DMS53 (cell line): ENCODE measurements around the gene UBAP1.
A peak's percentile ranks its signal among the peaks of the same experiment; 100 is the strongest.

Source experiments
- DNase-seq: peaks from one replicate; lab custom pipeline; 2025; lab: John Stamatoyannopoulos, UW

UBAP1 gene

DNA sequence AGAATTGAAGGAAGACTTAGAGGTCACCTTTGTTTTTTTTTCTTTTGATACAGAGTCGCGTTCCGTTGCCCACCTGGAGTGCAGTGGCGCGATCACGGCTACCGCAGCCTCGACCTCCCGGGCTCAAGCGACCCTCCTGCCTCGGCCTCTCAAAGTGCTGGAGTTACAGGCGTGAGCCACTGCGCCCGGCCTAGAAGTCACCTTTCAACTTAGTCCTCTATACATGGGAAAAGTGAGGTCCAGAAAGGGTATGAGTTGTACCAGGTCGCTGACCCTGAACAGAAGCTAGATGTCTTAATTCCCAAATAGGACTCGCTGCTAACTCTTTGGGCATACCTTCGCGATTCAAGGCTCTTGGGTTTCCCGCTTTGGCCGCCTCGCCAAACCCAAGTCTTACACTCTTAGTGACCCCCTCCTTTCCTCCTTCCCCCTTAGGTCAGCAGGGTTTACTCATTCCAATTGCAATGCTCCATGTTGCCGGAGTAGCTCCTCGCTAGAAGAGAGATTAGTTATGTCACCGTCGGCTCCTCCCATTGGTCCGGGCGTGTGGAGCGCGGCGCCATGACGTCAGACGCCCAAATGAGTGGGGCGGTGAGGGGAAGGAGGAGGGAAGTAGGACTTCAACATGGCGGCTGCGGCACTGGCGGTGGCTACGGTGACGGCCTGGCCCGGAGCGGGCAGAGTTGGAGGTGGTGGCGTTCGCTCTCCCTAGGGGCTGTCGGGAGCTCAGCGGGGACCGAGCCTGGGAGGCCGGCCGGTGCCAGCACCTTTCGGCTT lies at the start of gene UBAP1:
Gene UBAP1, plus strand, starts transcription at position 608 of the 777 bp plus-strand sequence. CDS start 41,872 bp downstream, outside the sequence.
- DNase-seq, result peak; percentile 97

- peak; percentile 12 for DNase-seq
These were observed 47.3 kb upstream of the UBAP1 start for GRCh38 chr9:34131571-34131970.

DNA sequence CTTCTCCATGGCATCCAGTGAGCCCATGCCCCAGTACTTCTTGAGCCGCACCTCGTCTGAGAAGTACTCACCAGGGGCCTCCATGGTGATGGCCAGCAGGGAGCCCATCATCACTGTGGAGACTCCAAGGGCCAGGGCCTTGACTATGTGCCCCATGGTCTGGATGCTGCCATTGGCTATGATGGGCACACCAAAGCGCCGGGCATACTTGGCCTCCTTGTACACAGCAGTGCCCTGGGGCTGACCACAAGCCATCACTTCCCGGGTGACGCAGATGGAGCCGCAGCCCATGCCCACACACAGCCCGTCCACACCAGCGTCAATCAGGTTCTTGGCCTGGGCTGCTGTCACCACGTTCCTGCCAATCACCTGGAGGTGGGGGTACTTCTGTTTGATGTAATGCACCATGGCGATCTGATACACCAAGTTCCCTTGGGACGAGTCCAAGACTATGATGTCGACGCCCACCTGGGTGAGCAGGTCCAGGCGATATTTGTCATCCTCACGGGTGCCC lies 45.4 kb upstream of the UBAP1 start:
- DNase-seq, result no peak

DNA sequence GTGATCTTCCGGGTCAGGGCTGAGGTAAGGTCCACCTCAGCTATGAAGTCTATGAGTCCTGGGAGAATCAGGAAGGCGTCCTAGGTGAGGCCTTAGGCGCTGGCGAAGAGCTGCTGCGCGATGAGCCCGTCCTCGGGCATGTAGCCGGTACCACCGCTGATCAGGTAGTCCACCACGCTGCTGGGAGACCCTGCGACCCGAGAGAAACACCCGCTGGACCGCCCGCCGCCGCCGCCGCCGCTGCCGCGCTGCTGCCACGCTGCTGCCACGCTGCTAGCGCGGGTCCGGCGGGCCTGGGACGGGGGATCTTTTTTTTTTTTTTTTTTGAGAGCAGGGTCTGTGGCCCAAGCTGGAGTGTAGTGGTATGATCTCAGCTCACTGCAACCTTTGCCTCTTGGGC lies 44.3 kb upstream of the UBAP1 start:
- no peak for DNase-seq

- peak; percentile 35 for DNase-seq
These were observed 40.2 kb upstream of the UBAP1 start for GRCh38 chr9:34138644-34139043.

GRCh38 chr9:34139477-34140146 lies 39.2 kb upstream of the UBAP1 start:
- DNase-seq, result peak; percentile 44

GRCh38 chr9:34140853-34141252 lies 38.0 kb upstream of the UBAP1 start:
- no peak for DNase-seq

DNA sequence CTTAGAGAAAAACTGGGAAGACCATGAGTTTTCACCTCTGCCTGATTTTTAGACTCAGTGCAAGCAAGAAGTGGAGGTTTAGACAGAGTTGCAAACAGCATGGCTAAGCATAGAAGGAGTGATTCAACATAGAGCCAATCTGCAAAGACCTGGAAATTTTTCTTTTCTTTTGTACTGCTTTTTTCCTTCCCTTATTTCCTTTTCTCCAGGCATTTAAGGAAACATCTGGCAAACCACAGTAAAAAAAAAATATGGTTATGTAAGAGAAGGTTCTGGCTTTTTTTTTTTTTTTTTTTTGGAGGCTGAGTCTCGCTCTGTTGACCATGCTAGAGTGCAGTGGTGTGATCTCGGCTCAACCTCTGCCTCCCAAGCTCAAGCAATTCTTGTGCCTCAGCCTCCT lies 35.7 kb upstream of the UBAP1 start:
- no peak for DNase-seq

DNA sequence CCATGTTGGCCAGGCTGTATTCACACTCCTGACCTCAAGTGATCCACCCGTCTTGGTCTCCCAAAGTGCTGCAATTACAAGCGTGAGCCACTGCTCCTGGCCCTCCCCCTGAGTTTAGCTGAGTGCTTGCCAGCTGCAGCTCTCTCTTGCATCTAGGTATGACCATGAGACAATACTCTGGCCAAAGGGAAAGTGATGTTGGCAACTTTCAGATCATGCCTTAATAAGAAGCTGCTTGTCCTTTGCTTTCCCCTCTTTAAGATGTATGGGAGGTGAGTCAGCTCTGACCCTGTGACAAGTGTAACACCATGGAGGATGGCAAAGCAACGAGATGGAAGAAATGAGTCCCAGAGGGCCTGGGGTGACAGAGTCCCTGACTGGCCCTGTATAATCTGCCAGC lies 33.7 kb upstream of the UBAP1 start:
- DNase-seq, result no peak

- no peak for DNase-seq
These were observed 27.4 kb upstream of the UBAP1 start for GRCh38 chr9:34151398-34151797.

- DNase-seq, result no peak
These were observed 24.8 kb upstream of the UBAP1 start for GRCh38 chr9:34154057-34154456.

GRCh38 chr9:34157318-34157717 lies 21.5 kb upstream of the UBAP1 start:
- DNase-seq, result no peak

- DNase-seq, result no peak
These were observed 20.9 kb upstream of the UBAP1 start for GRCh38 chr9:34157898-34158297.

DNA sequence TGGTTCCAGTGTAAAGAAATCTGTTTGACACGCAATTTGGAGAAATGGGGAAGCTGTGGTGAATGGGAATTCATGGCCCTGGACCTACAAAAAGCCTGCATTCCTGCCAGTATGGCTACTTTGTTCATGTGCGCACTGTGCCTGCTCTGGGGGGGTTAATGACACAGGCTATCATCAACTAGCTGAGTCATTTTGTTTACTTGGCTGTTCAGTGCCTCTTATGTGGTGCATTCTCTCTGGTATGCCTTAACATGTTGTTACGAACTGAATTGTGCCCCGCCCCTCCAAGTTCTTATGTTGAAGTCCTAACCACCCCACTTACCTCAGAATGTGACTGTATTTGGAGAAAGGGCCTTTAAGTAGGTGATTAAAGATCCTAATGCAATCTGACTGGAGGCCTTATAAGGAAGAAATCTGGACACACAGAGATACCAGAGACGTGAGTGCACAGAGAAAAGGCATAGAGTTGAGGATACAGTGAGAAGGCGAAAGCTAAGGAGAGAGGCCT lies 20.4 kb upstream of the UBAP1 start:
- DNase-seq, result peak; percentile 90

DNA sequence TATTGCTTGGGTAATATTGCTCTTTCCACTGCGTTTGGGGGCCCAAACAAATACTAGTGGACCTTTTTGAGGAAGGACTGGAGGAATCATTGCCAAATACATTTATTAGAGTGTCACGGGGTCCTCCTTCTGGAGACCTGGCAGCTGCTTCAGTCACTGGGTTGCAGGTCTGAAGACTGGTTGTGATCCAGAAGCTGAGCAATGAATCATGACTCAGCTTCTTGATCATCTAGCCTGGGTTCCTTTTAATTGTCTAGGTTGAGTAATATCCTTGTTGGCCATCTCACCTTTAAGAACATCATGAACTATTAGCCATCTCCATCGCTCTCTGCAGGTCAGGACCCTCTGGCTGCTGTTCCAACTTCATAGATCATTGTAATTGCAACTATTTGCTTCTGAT lies 15.4 kb upstream of the UBAP1 start:
- no peak for DNase-seq

- no peak for DNase-seq
These were observed 9.7 kb upstream of the UBAP1 start for GRCh38 chr9:34169125-34169524.

DNA sequence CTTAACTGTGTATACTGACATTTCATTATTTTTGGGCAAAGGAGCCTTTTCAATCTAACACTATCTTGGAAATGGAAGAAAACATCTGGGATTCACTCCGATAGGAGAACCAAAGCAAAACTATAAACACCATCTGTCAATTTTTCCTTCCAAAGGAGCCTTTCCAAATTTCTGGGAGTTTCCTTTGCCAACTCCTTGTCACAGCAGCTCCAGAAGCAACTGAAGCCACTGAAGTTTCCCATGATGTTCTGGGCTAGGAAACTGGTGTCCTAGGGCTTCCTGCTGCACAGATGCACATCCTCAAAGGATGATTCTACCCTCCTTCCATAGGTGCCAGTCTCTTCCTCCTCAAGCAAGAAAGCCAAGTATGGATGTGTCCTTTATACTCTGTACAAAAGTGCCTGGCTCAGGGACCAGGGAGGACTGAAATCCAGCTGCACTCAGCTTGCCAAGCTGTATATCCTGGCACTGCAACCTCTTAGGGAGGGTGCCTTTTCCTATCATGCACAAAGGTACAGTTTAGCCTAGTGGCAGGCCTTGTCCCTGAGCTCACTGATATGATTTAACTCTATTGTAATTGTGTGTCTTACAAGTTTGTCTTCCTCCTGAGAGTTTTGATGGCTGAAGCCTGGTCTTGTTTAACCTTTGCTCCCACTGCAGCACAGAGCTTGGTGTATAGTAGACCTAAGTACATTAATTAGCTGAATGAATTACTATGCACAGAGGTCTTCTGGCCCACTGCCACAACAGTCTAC lies 8.4 kb upstream of the UBAP1 start:
- DNase-seq, result peak; percentile 5

GRCh38 chr9:34171753-34172535 lies 6.9 kb upstream of the UBAP1 start:
- no peak for DNase-seq

- peak; percentile 82 for DNase-seq
These were observed 2.8 kb upstream of the UBAP1 start for GRCh38 chr9:34176089-34176488.

DNA sequence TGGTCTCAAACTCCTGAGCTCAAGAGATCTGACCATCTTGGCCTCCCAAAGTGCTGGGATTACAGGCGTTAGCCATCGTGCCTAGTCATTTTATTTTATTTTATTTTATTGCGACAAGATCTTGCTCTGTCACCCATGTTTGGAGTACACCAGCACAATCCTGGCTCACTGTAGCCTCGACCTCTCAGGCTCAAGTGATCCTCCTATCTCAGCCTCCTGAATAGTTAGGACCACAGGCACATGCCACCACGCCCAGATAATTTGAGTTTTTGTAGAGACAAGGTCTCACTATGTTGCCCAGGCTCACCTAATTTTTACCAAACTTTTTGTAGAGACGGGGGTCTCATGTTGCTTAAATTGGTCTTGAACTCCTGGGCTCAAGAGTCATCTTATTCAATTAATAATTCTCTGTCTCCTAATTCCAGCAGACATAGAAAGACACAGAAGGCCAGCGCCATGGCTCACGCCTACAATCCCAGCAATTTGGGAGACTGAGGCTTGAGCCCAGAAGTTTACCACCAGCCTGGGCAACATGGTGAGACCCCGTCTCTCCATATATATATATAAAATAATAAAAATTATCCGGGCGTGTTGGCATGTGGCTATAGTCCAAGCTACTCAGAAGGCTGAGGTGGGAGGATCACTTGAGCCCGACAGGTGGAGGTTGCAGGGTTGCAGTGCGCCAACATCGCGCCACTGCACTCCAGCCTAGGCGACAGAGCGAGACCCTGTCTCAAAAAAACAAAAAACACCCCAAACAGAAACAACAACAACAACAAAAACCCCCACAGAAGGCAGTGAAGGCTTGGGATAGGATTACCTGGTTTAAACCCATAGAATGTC lies 1.0 kb upstream of the UBAP1 start:
- DNase-seq, result peak; percentile 30
